Activated gamma-delta T cell treated with Interleukin-2 at 50 U/mL for 16 hours (primary cell): Measurements from ENCODE around the gene NKX1-1.
"Not testable (repeated sequence)": the region's sequence is repeated elsewhere in the genome, so short reads cannot be mapped to it uniquely, and the experiment has no call there.

ENCODE experiments used
- DNase-seq: peaks from one replicate; pipeline ENCODE4 v3.0.0-alpha.2; 2020

The NKX1-1 gene

GRCh38 chr4:1383728-1384591, 22.3 kb downstream of the NKX1-1 start:
- DNase-seq = no peak

DNA sequence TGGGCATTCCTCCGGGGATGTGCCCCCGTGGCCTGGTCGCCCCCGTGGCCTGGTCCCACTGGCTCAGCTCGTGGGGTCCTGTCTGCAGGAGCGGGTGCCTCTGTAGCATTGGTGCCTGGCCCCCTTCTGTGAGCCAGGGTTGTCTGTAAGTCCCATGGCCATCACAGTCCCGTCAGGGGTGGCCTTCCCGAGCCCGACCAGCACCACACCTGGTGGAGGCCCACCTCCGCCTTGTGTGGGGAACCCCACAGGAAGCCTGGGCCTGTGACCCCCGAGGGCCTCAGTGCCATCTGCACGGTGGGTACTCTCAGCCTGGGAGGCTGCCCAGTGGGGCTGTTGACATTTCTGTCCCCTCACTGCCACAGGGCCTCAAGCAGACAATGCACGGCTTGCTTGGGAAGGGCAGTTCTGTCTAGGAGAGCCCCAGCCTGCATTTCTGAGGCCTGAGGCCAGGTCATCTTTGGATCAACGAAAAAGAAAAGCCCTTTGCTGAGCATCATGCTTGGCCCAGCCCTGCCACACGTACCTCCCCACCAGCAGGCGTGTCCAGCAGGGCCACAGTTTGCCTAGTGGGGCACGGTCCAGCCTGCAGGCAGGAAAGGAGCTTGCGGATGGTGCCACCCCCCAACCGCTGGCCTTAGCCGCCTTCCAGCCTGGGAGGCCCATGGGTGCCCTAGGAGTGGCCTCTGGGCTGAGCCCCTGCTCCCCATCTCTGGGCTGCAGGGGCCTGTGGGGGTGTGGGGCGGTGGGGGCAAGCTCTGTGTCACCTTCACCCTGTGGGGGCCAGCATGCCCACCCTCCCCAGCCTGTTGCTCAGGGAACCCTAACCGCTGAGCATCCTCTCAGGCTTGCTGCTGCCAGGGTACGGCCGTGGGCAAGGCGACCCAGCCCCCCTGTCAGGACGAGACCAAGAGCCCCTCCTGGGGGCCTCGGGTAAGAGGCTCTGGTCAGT, 23.2 kb downstream of the NKX1-1 start:
- no peak for DNase-seq

- DNase-seq = no peak
These were observed 24.2 kb downstream of the NKX1-1 start for GRCh38 chr4:1381944-1382541.

DNA sequence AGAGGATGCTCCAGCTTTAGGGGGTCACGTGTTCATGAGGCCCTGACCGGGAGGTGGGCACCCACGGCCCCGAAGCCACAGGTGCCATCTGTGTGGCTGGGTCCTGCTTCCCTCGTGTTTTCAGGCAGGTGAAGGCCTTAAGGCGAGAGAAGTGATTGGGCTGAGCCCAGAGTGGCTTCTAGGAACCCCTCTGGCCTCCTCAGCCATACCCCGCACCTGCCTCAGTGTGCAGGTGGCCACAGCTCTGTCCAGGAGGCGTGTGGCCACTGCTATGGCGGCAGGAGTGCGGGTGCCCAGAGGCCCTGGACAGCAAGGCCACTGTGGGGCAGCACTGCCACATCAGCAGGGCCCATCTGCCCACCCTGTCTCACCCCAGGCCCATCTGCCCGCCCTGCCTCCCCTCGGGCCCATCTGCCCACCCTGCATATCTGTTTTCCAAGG, 25.0 kb downstream of the NKX1-1 start:
- no peak for DNase-seq

GRCh38 chr4:1380368-1381151, 25.7 kb downstream of the NKX1-1 start:
- no peak for DNase-seq

DNA sequence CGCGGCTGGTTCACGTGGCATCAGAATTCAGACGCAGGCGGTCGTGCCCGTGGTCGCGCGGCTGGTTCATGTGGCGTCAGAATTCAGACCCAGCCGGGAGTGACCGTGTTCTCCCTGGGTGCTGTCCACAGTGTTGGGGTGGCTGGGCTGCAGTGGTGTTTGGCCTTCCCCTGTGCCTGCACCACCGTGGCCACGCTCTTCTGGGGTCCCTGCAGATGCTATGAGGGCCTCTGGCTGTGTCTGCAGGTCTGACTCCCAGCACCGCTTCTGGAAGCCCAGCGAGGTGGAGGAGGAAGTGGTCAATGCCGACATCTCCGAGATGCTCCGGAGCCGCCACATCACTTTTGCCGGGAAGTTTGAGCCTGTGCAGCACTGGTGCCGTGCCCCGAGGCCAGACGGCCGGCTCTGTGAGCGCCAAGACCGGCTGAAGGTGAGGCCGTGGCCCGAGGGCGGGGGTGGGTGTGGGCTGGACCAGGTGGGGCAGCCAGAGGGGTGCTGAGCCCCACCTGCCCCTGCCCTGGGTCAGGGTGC, 26.4 kb downstream of the NKX1-1 start:
- no peak for DNase-seq

GRCh38 chr4:1379351-1379781, 26.9 kb downstream of the NKX1-1 start:
- DNase-seq = no peak

- DNase-seq = no peak
These were observed 27.5 kb downstream of the NKX1-1 start for GRCh38 chr4:1378559-1379231.

DNA sequence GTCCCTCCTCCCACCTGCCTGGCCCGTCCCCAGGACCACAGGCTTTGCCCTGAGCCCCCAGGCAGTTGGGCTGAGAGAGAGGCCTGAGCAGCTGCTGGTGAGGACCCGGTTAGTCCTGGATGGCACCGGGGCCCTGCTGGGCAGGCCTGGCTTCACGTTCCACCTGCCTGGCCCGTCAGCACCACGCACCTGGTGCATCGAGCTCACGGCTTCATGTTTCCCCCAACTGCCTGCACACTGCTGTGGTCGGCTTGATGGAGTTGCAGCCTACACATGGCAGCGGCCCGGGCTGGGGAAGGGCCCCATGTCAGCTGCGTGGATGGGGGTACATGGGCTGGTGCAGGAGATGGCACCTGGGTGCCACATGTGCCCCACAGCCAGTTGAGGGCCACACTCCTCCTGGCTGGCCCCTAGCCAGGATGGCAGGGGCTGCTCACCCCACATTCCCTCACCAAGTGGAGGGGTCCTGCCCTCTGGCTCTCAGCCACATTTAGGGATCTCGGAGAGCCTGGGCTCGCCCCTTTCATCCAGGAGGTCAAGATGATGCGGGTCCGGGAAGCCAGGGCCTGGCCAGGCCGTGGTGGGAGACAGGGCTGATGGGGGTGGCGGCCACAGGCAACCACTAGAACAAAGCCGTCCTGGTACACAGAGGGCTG, 28.5 kb downstream of the NKX1-1 start:
- DNase-seq = no peak

DNA sequence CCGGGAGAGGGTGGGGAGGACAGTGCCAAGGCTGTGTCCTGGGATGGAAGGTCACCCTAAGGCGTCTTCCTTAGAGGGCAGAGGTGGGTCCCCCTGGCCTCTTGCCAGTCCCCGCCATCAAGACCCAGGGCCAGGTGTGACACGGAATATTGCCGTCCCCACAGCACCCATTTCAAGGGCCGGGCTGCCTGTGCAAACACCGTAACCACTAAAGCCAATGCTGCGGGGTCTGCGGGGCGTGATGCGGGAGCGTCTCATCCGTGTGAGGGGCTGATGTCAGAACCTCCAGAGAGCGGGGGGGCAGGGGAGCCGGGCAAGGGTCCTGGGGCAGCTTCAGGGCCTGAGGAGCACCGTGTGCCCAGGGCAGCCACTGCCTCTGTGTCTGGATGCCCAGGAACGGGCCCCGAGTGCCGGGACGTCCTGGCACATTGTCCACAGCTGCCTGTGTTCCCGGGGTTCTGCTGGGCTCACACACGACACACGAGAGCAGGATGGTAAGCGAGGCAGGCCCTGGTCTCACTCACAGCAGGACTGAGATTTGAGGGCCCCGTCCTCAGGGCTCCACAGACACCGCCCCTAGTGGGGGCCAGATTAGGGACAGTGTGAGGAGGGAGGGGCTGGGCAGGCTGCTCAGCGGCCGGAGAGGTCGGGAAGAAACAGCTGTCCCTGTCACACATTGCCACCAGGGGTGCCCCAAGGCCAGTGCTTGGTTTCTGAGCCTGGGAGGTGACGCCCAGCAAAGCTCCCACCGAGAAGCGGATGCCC, 29.2 kb downstream of the NKX1-1 start:
- no peak for DNase-seq

GRCh38 chr4:1376391-1376840, 29.8 kb downstream of the NKX1-1 start:
- no peak for DNase-seq

GRCh38 chr4:1375761-1376322, 30.4 kb downstream of the NKX1-1 start:
- DNase-seq = no peak

DNA sequence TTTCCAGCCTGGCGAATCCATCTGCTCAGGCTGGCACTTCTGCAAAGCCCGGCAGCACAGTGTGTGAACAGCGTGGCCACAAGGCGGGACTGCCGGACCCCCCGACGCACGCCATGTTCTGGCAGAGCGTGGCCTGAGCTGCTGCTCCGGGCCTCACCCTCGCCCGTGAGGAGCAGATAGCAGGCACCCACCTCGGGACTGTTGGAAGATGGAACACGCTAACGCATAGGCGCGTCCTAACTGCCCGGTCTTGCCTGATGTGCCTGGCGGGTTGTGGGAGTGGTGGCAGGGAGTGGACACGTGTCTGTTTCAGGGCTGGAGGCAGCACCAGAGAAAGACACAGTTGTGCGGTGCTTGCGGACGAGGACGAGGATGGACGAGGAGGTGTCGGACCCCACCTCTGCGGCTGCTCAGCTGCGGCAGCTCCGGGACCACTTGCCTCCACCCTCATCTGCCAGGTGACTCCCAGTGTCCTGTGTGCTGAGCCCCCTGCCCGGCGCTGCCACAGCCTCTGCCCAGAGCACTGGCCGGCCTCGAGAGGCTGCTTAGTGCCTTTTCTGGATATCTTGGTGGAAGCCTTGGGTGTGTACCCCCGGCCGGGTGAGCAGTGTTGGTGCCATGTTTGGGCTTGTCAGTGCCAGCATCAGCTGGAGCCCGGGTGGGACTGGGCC, 31.1 kb downstream of the NKX1-1 start:
- no peak for DNase-seq

GRCh38 chr4:1374706-1375045, 31.6 kb downstream of the NKX1-1 start:
- DNase-seq = no peak

- no peak for DNase-seq
These were observed 32.1 kb downstream of the NKX1-1 start for GRCh38 chr4:1373892-1374705.

DNA sequence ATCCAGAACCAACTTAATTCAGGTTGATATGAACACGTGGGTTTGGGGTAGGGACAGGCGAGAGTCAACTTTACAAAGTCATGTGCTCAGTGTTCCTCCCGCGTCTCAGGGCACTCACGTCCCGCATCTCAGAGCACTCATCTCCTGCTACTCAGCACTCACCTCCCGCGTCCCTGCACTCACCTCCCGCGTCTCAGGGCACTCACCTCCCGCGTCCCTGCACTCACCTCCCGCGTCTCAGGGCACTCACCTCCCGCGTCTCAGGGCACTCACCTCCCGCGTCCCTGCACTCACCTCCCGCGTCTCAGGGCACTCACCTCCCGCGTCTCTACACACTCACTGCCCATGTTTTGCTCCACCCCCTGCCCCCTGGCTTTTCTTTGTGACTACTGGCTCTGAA, 33.7 kb downstream of the NKX1-1 start:
- DNase-seq = not testable (repeated sequence)

- DNase-seq = no peak
These were observed 34.8 kb downstream of the NKX1-1 start for GRCh38 chr4:1371176-1372165.
